SK-N-MC (cell line): Measurements from ENCODE around the gene USP7.
A peak's percentile ranks its signal among the peaks of the same experiment; 100 is the strongest.

Experiments used
- DNase-seq: peaks from one replicate; pipeline ENCODE4 v3.0.0-alpha.2; 2011; ENCODE audit warnings: low read depth, low spot score
- H3K27ac ChIP-seq: fragments of 200-600 bp; sonication (generic); 2 replicates; pipeline ENCODE4 v1.5.1; 2016; ENCODE audit warnings: mixed run types
- H3K36me3 ChIP-seq: fragments of 200-600 bp; sonication (generic); 2 replicates; pipeline ENCODE4 v1.6.1; 2017; ENCODE audit warnings: antibody characterized with exemption, low read length, mixed read lengths; ENCODE audit not compliant: insufficient read depth
- H3K4me3 ChIP-seq: fragments of 200-600 bp; sonication (generic); 2 replicates; pipeline ENCODE4 v1.5.1; 2016
- H3K9ac ChIP-seq: fragments of 200-600 bp; sonication (generic); 2 replicates; pipeline ENCODE4 v1.8.0; 2017; ENCODE audit warnings: mixed run types, mixed read lengths; ENCODE audit not compliant: insufficient read length
- H3K9me3 ChIP-seq: fragments of 200-600 bp; sonication (generic); 2 replicates; pipeline ENCODE4 v1.6.1; 2017; ENCODE audit warnings: low read depth, mild to moderate bottlenecking, antibody characterized with exemption, low read length, moderate library complexity, mixed read lengths
- EZH2 ChIP-seq: fragments of 200-600 bp; sonication (generic); IDR thresholded peaks from one replicate; pipeline ENCODE4 v1.6.1; 2017; ENCODE audit warnings: antibody characterized with exemption
- FOXP2 ChIP-seq: optimal IDR thresholded peaks from 2 replicates; pipeline ENCODE3; 2011; ENCODE audit warnings: mild to moderate bottlenecking, moderate library complexity; ENCODE audit not compliant: insufficient read depth; ENCODE audit errors: extremely low read length, control extremely low read depth
- POLR2AphosphoS5 ChIP-seq: IDR thresholded peaks from 2 replicates; pipeline ENCODE4 v1.6.1; 2012; ENCODE audit warnings: mild to moderate bottlenecking, low read depth, low read length, borderline replicate concordance

The USP7 gene

DNA sequence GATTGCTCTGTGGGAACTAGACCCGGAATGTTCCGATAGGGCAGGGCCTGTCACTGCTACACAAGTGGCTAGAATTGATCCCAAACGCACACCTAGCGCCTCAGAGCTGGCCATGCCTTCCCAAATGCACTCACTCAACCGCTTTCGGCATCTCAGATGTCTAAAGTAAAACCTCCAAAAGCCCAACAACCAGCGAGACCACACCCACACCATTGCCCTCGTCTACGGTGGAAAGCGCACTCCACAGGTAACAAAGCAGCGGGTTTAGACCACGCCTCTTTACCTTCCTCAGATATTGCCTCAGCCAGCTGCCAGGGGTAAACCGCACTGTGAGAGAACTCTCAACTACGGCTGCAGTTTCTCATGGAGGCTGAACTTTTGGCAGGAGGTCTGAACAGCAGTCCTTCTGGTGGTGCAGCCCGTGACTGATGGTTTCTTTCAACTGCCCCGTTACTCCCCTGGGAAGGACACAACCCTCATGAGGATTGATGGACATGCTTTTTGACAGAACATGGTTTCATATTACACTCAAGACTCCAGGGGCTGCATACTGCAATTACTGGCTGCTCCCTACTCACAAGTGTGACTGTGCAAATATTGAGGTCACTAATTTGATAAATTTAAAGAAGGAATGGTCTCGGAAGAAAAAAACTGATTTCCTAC lies 34.5 kb downstream of the USP7 start:
- no peak overlapping the region for H3K27ac ChIP-seq
- peaks cover 37% of the 10 kb centered on the region for H3K36me3 ChIP-seq
- no peak overlapping the region for H3K9ac ChIP-seq
- DNase-seq = no peak
- H3K4me3 ChIP-seq = no peak overlapping the region
- H3K9me3 ChIP-seq = no peaks in the 10 kb centered on the region
- TF ChIP-seq EZH2 (no peak), FOXP2 (no peak), POLR2AphosphoS5 (no peak)

GRCh38 chr16:8928467-8928957 lies 35.2 kb downstream of the USP7 start:
- peaks cover 40% of the 10 kb centered on the region for H3K36me3 ChIP-seq
- H3K4me3 ChIP-seq = no peak overlapping the region
- TF ChIP-seq FOXP2 (no peak), POLR2AphosphoS5 (no peak), EZH2 (no peak)
- DNase-seq = peak; percentile 52
- H3K9ac ChIP-seq = no peak overlapping the region
- no peaks in the 10 kb centered on the region for H3K9me3 ChIP-seq
- no peak overlapping the region for H3K27ac ChIP-seq

GRCh38 chr16:8926827-8927226 lies 36.9 kb downstream of the USP7 start:
- peaks cover 57% of the 10 kb centered on the region for H3K36me3 ChIP-seq

GRCh38 chr16:8925455-8925854 lies 38.3 kb downstream of the USP7 start:
- no peak overlapping the region for H3K9ac ChIP-seq
- no peak overlapping the region for H3K27ac ChIP-seq
- H3K4me3 ChIP-seq = no peak overlapping the region
- H3K36me3 ChIP-seq = peaks cover 70% of the 10 kb centered on the region
- H3K9me3 ChIP-seq = no peaks in the 10 kb centered on the region
- TF ChIP-seq POLR2AphosphoS5 (no peak), EZH2 (no peak), FOXP2 (no peak)
- DNase-seq = no peak

More at GRCh38 chr16:8926827-8927226, 36.9 kb downstream of the USP7 start:
- Histone ChIP-seq H3K9me3 (no peaks in the 10 kb centered on the region), H3K4me3 (no peak overlapping the region), H3K9ac (no peak overlapping the region), H3K27ac (no peak overlapping the region)
- DNase-seq = no peak
- TF ChIP-seq POLR2AphosphoS5 = no peak
- no peak for TF ChIP-seq FOXP2
- TF ChIP-seq EZH2 = no peak

GRCh38 chr16:8924214-8924613 lies 39.5 kb downstream of the USP7 start:
- Histone ChIP-seq H3K9ac (no peak overlapping the region), H3K9me3 (no peaks in the 10 kb centered on the region), H3K36me3 (peaks cover 72% of the 10 kb centered on the region), H3K27ac (no peak overlapping the region), H3K4me3 (no peak overlapping the region)
- no peak for TF ChIP-seq FOXP2
- no peak for TF ChIP-seq POLR2AphosphoS5
- no peak for TF ChIP-seq EZH2
- no peak for DNase-seq

DNA sequence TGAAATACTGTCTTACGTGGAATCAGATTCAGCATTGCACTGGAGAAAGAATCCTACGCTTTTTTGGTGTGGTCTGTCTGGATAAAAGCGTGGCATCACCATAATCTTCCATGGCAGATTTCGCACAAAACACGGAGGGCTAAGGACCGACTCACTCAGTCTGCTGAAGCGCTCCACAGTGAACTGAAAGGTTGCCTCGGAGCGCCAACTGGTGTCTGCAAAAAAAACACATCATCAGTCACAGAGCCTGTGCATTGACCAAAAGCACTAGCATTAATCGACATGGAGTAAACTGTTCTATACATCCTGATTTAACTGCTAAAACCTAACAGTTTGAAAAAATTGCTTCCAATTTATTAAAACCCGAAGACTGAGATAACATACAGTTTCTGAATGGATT lies 40.5 kb downstream of the USP7 start:
- DNase-seq = no peak
- Histone ChIP-seq H3K36me3 (peaks cover 72% of the 10 kb centered on the region), H3K9me3 (no peaks in the 10 kb centered on the region), H3K27ac (no peak overlapping the region), H3K9ac (no peak overlapping the region), H3K4me3 (no peak overlapping the region)
- TF ChIP-seq FOXP2 (no peak), POLR2AphosphoS5 (no peak), EZH2 (no peak)

GRCh38 chr16:8921347-8921984 lies 42.2 kb downstream of the USP7 start:
- Histone ChIP-seq H3K27ac (no peak overlapping the region), H3K36me3 (peaks cover 75% of the 10 kb centered on the region), H3K4me3 (no peak overlapping the region), H3K9me3 (no peaks in the 10 kb centered on the region), H3K9ac (no peak overlapping the region)
- TF ChIP-seq FOXP2 (no peak), POLR2AphosphoS5 (no peak), EZH2 (no peak)
- DNase-seq = no peak

GRCh38 chr16:8920645-8921346 lies 42.9 kb downstream of the USP7 start:
- Histone ChIP-seq H3K27ac (no peak overlapping the region), H3K9me3 (no peaks in the 10 kb centered on the region), H3K36me3 (peaks cover 79% of the 10 kb centered on the region), H3K9ac (no peak overlapping the region), H3K4me3 (no peak overlapping the region)
- no peak for DNase-seq
- TF ChIP-seq EZH2 (no peak), FOXP2 (no peak), POLR2AphosphoS5 (no peak)
